Measurements from ENCODE around the gene FXYD2.

DNA sequence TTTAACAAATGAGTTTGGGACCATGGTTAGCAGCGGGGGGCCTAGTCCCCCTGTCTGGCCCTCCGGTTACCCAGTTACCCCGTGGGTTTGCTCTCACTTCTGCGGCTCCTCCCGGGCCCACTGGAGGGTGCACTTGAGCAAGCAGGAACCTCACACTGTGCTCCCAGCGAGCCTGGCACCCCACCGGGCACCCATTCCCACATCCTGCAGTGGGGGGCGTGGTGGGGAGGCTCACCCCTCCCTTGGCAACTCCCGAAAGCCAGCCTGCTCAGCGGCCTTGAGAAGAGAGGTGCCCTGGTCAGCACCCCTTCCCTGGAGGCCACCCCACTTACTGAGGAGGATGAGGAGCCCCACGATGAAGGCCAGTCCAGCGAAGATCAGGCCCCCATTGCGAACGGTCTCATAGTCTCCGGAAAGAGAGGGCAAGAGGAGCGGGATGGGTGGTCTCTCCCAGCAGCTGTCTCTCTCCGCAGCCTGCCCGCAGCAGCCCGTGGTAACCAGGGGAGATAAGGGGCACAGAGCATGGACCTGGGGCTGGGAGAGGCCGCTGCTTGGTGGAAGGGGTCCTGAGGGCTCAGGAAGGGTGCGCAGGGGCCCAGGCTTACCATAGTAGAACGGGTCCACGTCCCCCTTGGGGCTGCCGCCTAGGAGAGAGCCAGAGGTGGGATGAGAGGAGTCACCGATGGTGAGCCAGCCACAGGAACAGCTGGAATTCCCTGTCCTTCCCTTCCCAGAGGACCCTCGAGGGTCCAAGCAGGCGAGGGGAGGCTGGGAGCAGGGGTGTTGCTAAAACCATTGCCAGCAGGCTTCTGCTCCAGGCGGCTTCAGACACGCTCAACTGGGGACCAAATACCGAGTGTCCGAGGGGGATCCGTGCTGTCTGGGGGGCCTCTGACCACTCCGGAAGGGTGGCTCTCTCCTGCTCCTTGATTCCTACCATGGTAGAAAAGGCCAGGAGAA is 2.2 kb downstream of the FXYD2 start:
- TF ChIP-seq, protein P1, sequence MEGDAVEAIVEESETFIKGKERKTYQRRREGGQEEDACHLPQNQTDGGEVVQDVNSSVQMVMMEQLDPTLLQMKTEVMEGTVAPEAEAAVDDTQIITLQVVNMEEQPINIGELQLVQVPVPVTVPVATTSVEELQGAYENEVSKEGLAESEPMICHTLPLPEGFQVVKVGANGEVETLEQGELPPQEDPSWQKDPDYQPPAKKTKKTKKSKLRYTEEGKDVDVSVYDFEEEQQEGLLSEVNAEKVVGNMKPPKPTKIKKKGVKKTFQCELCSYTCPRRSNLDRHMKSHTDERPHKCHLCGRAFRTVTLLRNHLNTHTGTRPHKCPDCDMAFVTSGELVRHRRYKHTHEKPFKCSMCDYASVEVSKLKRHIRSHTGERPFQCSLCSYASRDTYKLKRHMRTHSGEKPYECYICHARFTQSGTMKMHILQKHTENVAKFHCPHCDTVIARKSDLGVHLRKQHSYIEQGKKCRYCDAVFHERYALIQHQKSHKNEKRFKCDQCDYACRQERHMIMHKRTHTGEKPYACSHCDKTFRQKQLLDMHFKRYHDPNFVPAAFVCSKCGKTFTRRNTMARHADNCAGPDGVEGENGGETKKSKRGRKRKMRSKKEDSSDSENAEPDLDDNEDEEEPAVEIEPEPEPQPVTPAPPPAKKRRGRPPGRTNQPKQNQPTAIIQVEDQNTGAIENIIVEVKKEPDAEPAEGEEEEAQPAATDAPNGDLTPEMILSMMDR (conservative IDR thresholded peaks at IDR 0.05; ENCODE audit: low read depth, low read length), result peak; percentile 78
- TF ChIP-seq EZH2phosphoT487 (IDR thresholded peaks at IDR 0.05; ENCODE audit: borderline replicate concordance, low read length), result no peak
